IPS-20b (cell line): Measurements from ENCODE around the gene LONP2.

Source experiments
- H3K27ac ChIP-seq: one replicate; pipeline ENCODE4 v1.5.1; 2013; ENCODE audit warnings: low read length
- H3K27me3 ChIP-seq: 2 replicates; pipeline ENCODE4 v1.6.1; 2013; ENCODE audit warnings: mild to moderate bottlenecking, low read length, inconsistent platforms; ENCODE audit not compliant: insufficient read depth
- H3K36me3 ChIP-seq: 2 replicates; pipeline ENCODE4 v1.6.1; 2013; ENCODE audit warnings: low read depth, mild to moderate bottlenecking, inconsistent platforms, low read length, moderate library complexity; ENCODE audit not compliant: insufficient read depth
- H3K4me1 ChIP-seq: 2 replicates; pipeline ENCODE4 v1.6.1; 2013; ENCODE audit warnings: mild to moderate bottlenecking, control low read depth, inconsistent platforms, low read length, moderate library complexity; ENCODE audit not compliant: insufficient read depth
- H3K4me3 ChIP-seq: 2 replicates; pipeline ENCODE4 v1.5.1; 2013; ENCODE audit warnings: mild to moderate bottlenecking, low read length, inconsistent platforms
- H3K9ac ChIP-seq: 2 replicates; pipeline ENCODE4 v1.6.1; 2013; ENCODE audit warnings: low read depth, mild to moderate bottlenecking, inconsistent platforms, low read length, moderate library complexity
- H3K9me3 ChIP-seq: 2 replicates; pipeline ENCODE4 v1.6.1; 2013; ENCODE audit warnings: mild to moderate bottlenecking, low read depth, low read length, inconsistent platforms; ENCODE audit not compliant: insufficient read depth

LONP2 gene

DNA sequence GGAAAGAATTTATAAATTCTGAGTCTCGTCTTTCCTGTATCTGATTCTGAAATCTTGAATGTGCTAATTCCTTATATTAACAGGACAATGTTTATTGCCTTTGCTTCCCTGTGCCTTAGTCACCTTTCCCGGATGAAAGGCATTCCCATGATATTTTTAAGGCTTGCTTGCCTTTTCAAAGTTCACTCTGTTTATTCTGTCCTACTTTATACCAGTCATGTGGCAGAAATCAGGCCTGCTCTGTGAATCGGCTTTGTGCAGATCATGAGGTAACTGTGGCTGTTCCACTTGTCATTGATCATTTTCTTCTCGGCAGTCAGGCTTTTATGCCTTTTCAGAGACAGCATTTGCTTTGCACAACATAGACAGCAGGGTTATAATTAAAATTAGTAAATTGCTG is 32.0 kb downstream of the LONP2 start:
- no peak overlapping the region for H3K9ac ChIP-seq
- peaks cover 6% of the 10 kb centered on the region; the same call in 1 of the 2 replicates for H3K36me3 ChIP-seq
- no peak overlapping the region for H3K27ac ChIP-seq
- no peaks in the 10 kb centered on the region for H3K27me3 ChIP-seq
- peaks cover 13% of the 10 kb centered on the region for H3K4me1 ChIP-seq
- no peaks in the 10 kb centered on the region for H3K9me3 ChIP-seq
- no peak overlapping the region for H3K4me3 ChIP-seq

DNA sequence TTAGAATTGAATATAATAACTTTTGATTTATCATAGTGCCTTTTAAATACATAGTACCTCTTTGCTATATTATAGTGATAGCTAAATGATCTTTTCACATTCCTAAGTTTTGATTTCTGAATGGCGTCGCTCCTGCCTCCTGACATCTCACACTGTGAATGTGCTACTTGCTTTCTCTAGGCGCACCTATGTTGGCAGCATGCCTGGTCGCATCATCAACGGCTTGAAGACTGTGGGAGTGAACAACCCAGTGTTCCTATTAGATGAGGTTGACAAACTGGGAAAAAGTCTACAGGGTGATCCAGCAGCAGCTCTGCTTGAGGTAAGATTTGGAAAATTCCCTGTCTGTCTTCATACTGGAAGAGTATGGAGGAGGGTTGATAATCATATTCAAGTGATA is 33.1 kb downstream of the LONP2 start:
- H3K27ac ChIP-seq = no peak overlapping the region
- 0 out of 2 replicates have a peak, but pooled peaks cover 3% of the 10 kb centered on the region for H3K36me3 ChIP-seq
- no peak overlapping the region for H3K9ac ChIP-seq
- H3K4me1 ChIP-seq = peaks cover 13% of the 10 kb centered on the region
- no peaks in the 10 kb centered on the region for H3K27me3 ChIP-seq
- H3K4me3 ChIP-seq = no peak overlapping the region
- no peaks in the 10 kb centered on the region for H3K9me3 ChIP-seq

DNA sequence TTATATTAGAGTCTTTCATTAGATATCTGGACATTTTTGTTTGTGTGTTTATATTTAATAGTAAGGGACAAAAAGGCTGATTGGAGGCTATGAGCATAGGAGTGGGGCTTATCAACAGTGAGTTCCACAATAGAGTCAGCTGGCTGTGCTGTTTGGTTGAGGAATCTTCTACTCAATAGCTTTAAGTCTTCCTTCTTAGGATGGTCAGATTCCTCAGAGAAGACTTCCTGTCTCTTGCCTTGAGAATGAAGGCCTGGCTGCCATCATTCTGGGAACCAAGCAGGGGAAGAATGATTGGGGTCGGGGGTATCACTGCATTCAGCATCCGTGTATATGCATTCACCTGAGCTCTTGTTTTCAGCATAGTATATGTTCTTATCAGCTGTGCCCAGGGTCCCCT is 35.1 kb downstream of the LONP2 start:
- Histone ChIP-seq H3K4me3 (no peak overlapping the region), H3K9ac (no peak overlapping the region), H3K4me1 (peaks cover 13% of the 10 kb centered on the region), H3K27me3 (no peaks in the 10 kb centered on the region), H3K27ac (no peak overlapping the region), H3K9me3 (no peaks in the 10 kb centered on the region), H3K36me3 (0 out of 2 replicates have a peak, but pooled peaks cover 1% of the 10 kb centered on the region)

DNA sequence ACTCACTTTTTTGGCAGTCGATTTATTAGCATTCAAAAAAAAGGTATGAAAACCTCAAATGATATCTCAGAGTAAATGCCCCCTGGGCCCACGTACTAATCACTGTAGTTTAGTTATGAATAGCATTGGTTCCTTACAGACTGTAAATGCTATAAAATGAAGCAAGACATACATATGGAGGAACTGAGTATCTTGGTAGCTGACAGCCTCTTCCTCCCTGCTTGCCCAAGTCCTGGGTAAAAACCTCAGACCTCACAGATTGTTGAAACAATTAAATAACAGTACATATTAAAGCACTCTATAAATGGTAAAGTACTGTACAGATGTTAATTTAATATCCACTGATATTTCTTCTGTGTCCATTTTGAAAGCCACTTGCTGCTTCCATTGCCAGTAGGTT is 36.4 kb downstream of the LONP2 start:
- Histone ChIP-seq H3K4me3 (no peak overlapping the region), H3K9me3 (no peaks in the 10 kb centered on the region), H3K9ac (no peak overlapping the region), H3K36me3 (no peaks in the 10 kb centered on the region), H3K27me3 (no peaks in the 10 kb centered on the region), H3K27ac (no peak overlapping the region), H3K4me1 (peaks cover 10% of the 10 kb centered on the region)

DNA sequence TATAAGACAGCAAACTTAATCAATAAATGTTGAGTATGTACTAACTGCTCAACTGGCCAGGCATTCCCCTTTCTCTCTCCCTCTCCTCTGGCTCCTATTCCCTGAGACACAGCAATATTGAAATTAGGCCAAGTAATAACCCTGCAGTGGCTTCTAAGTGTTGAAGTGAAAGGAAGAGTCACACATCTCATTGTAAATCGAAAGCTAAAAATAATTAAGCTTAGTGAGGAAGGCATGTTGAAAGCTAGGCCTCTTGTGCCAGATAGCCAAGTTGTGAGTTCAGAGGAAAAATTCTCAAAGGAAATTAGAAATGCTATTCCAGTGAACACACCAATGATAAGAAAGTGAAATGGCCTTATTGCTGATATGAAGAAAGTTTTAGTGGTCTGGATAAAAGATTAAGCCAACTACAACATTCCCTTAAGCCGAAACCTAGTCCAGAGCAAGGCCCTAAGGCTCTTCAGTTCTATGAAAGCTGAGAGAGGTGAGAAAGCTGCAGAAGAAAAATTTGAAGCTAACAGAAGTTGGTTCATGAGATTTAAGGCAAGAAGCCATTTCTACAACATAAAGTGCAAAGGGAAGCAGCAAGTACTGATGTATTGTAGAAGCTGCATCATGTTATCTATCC is 38.6 kb downstream of the LONP2 start:
- Histone ChIP-seq H3K9me3 (peaks cover 7% of the 10 kb centered on the region; the same call in 1 of the 2 replicates), H3K9ac (no peak overlapping the region), H3K27me3 (no peaks in the 10 kb centered on the region), H3K4me1 (peaks cover 4% of the 10 kb centered on the region; the same call in 1 of the 2 replicates), H3K4me3 (no peak overlapping the region), H3K27ac (no peak overlapping the region), H3K36me3 (peaks cover 9% of the 10 kb centered on the region)

DNA sequence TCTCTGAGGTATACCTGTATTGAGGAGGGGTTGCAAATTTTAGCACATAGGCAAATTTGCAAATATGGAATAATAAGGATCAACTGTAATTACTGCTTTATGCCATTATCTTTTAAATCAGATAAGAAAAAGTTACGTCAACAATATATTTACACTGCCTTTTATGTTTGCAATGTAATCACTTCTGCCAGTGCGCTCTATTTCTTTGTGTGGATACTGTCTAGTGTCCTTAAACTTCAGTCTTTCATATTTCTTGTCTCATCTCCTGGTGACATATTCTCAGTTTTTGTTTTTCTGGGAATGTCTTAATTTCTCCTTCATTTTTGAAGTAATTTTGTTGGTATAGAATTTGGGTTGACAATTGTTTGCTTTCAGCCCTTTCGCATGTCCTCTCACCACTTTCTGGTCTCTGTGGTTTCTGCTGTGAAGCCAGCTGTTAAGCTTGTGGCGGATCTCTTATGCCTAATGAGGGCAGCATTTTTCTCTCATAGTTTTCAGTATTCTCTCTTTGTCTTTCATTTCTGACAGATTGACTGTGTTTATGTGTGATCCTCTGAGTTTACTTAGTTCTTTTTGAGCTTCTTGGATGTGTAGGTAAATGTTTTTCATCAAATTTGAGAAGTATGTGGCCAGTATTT is 40.8 kb downstream of the LONP2 start:
- H3K27ac ChIP-seq = no peak overlapping the region

DNA sequence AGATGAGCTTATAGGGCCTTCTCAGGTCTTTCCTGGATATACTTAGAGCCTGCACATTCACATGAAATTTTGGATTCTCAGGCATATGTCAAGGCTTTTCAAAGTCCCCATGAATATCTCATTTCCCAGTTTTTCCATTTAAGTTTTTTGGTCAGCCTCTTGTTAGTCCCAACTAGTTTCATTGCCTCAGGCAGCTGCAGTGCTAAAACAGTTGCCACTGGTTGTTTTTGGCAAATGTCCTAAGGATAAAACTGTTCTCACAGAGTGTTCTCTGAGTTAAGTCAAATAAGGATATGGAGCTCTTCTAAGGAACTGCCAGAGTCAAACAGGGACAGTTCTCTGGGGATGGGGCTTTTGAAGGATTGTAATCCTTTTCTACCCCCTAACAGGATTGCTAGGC is 43.1 kb downstream of the LONP2 start:
- Histone ChIP-seq H3K4me3 (no peak overlapping the region), H3K27me3 (no peaks in the 10 kb centered on the region), H3K36me3 (peaks cover 13% of the 10 kb centered on the region), H3K27ac (no peak overlapping the region), H3K9ac (no peak overlapping the region), H3K9me3 (peaks cover 7% of the 10 kb centered on the region; the same call in 1 of the 2 replicates), H3K4me1 (no peaks in the 10 kb centered on the region; the same call in 1 of the 2 replicates)

More for the DNA sequence above, 40.8 kb downstream of the LONP2 start:
- Histone ChIP-seq H3K36me3 (peaks cover 13% of the 10 kb centered on the region), H3K9me3 (peaks cover 7% of the 10 kb centered on the region; the same call in 1 of the 2 replicates), H3K9ac (no peak overlapping the region), H3K4me3 (no peak overlapping the region), H3K27me3 (no peaks in the 10 kb centered on the region), H3K4me1 (no peaks in the 10 kb centered on the region; the same call in 1 of the 2 replicates)

DNA sequence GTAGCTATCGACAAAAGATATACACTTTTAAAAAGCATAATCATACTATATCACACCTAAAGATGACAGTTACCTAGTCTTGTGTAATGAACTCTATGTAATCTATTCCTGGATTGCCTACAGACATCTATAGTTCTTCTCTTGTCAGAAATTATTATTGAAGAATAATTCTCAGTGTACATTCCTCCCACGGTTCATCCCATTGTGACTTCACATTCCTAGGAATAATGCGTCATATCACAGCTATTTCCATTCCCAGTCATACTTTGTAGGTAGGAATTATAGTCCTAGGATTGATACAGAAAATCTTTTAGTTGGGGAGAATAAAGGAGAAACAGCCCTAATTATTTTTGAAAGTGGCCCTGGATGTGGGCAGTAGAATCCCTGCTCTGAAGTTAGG is 47.2 kb downstream of the LONP2 start:
- Histone ChIP-seq H3K4me1 (no peaks in the 10 kb centered on the region; the same call in 1 of the 2 replicates), H3K9me3 (peaks cover 7% of the 10 kb centered on the region; the same call in 1 of the 2 replicates), H3K9ac (no peak overlapping the region), H3K4me3 (no peak overlapping the region), H3K27ac (no peak overlapping the region), H3K27me3 (no peaks in the 10 kb centered on the region), H3K36me3 (peaks cover 17% of the 10 kb centered on the region)

DNA sequence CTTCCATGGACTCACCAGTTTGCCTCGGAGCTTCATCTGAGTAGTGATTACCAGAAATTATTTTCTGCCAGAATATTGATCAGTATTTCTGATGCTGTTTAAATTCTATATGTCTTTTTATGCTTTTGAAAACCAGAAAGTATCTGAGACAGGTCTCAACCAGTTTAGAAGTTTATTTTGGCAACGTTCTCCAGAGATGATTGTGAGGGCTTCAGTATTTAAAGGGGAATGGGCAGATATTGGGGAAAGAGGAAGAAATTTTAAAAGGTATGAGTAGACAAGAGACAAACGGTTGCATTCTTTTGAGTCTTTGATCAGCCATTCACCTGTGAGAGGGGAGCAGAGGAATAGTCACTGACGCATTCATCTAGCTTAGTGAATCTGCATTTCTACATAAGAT is 47.7 kb downstream of the LONP2 start:
- Histone ChIP-seq H3K4me3 (no peak overlapping the region), H3K27ac (no peak overlapping the region), H3K36me3 (peaks cover 16% of the 10 kb centered on the region), H3K9me3 (peaks cover 7% of the 10 kb centered on the region; the same call in 1 of the 2 replicates), H3K27me3 (no peaks in the 10 kb centered on the region), H3K9ac (no peak overlapping the region), H3K4me1 (no peaks in the 10 kb centered on the region; the same call in 1 of the 2 replicates)

DNA sequence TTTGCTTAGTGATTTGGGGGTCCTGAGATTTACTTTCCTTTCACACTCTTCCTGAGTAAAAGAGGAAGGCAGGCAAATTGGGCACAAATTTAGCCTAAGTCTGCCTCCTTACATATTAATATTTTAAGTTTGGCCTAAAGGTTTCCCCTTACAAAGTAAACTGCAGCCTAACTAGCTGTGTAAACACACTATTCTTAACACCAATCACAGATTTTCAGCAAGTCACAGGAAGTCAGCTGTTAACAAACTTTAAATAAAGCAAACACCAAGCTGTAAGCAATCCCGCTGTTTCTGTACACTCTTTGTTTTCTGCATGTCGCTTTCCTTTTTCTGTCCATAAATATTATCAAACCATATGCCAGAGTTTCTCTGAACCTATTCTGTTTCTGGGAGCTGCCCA is 48.4 kb downstream of the LONP2 start:
- no peak overlapping the region for H3K4me3 ChIP-seq
- H3K9ac ChIP-seq = no peak overlapping the region
- no peaks in the 10 kb centered on the region; the same call in 1 of the 2 replicates for H3K4me1 ChIP-seq
- H3K9me3 ChIP-seq = peaks cover under 1% of the 10 kb centered on the region; the same call in 1 of the 2 replicates
- no peak overlapping the region for H3K27ac ChIP-seq
- peaks cover 10% of the 10 kb centered on the region; the same call in 1 of the 2 replicates for H3K36me3 ChIP-seq
- no peaks in the 10 kb centered on the region for H3K27me3 ChIP-seq

DNA sequence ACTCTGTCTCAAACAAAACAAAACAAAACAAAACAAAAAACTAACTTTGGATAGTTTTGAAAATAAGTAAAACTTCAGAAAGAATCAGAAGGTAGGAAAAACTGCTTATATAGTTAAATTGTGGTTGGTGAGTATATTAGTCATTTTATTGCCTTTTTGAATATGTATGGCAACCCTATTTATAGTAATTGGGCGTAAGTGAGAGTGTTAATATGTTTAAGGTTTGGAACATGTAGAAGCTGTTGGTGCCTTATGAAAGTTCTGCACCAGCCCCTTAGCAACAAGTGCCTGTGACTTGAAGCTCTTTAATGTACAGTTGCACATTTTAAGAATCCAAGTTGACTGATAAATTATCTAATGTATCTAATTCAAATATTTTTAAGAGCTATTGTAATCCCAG is 50.6 kb downstream of the LONP2 start:
- peaks cover 11% of the 10 kb centered on the region for H3K36me3 ChIP-seq
- H3K9ac ChIP-seq = no peak overlapping the region
- H3K4me1 ChIP-seq = no peaks in the 10 kb centered on the region; the same call in 1 of the 2 replicates
- H3K27ac ChIP-seq = no peak overlapping the region
- H3K4me3 ChIP-seq = no peak overlapping the region
- H3K9me3 ChIP-seq = no peaks in the 10 kb centered on the region
- H3K27me3 ChIP-seq = no peaks in the 10 kb centered on the region
